Kidney (tissue), 14 donors: ENCODE results near the gene ENKD1. TPM values are rescaled to one million over a fixed set of nuclear protein-coding genes. Genes with fewer than 3 reads are reported as not detected.

Source experiments
- DNase-seq, 5 donors: peaks; one replicate each; pipeline ENCODE4 v3.0.0-alpha.2; 2013 to 2020
- FAIRE-seq: peaks from 2 replicates; lab custom pipeline; 2012; peaks lifted over from hg19 to GRCh38; lab: Jason Lieb, UNC
- H3K27ac ChIP-seq, 2 donors: one replicate each; pipeline ENCODE4 v1.7.0; 2013; ENCODE audit warnings: low read depth in 2 of 2, low read length in 2 of 2, inconsistent platforms in 1 of 2
- H3K27me3 ChIP-seq: one replicate; pipeline ENCODE4 v1.7.1; 2013; ENCODE audit warnings: low read length, inconsistent platforms; ENCODE audit not compliant: control insufficient read depth, insufficient read depth
- H3K36me3 ChIP-seq, 3 donors: one replicate each; pipeline versions ENCODE4 v1.7.0 to v1.7.1; 2013; ENCODE audit warnings: low read length in 3 of 3, control low read depth in 1 of 3, inconsistent platforms in 1 of 3; ENCODE audit not compliant: insufficient read depth in 3 of 3, control insufficient read depth in 2 of 3
- H3K4me1 ChIP-seq, 3 donors: one replicate each; pipeline versions ENCODE4 v1.7.0 to v1.7.1; 2013; ENCODE audit warnings: low read length in 3 of 3, inconsistent platforms in 1 of 3, low read depth in 1 of 3; ENCODE audit not compliant: control insufficient read depth in 2 of 3, insufficient read depth in 2 of 3
- H3K4me3 ChIP-seq, 3 donors: one replicate each; pipeline versions ENCODE4 v1.7.0 to v1.8.1; 2013; ENCODE audit warnings: low read length in 3 of 3, control low read depth in 1 of 3, inconsistent platforms in 1 of 3
- H3K9ac ChIP-seq, 3 donors: one replicate each; pipeline versions ENCODE4 v1.7.0 to v1.7.1; 2013; ENCODE audit warnings: low read length in 3 of 3, control low read depth in 1 of 3, inconsistent platforms in 1 of 3
- H3K9me3 ChIP-seq, 3 donors: one replicate each; pipeline versions ENCODE4 v1.7.0 to v1.7.1; 2013; ENCODE audit warnings: low read length in 3 of 3, control low read depth in 1 of 3, inconsistent platforms in 1 of 3; ENCODE audit not compliant: control insufficient read depth in 2 of 3, insufficient read depth in 1 of 3
- intact Hi-C: fragments of 100-400 bp; cut with DNase I; formaldehyde crosslinking; loops from one replicate; pipeline ENCODE4 v1.11.1; 2022
- polyA plus RNA-seq: library from polyadenylated mRNA; stranded (reverse); fragments of 350-450 nt; fragmentation: Illumina TruSeq; extraction: RNeasy Lipid Tissue Mini Kit (QIAGEN cat#74804); gene quantifications from one replicate; pipeline ENCODE4 v1.2.3, GENCODE V29; 2014; ENCODE audit warnings: low read depth, low replicate concordance; ENCODE audit not compliant: insufficient read depth
- total RNA-seq: library from RNA; stranded (reverse); fragmentation: NEBNext Ultra II Directional; extraction: Animal tissue kit (Norgen Biotek cat#: 25700); gene quantifications from one replicate; pipeline ENCODE4 v1.2.1, GENCODE V29; 2021
- TF ChIP-seq, protein P1 (sequence below): IDR thresholded peaks from 3 replicates; pipeline ENCODE4 v1.5.1; 2012; ENCODE audit warnings: mild to moderate bottlenecking, moderate library complexity, borderline replicate concordance; ENCODE audit not compliant: insufficient read depth; ENCODE audit errors: extremely low read depth
- donor health status: control.
- donor health status: control.
- donor health status: control.
- donor health status: control.
- donor health status: control.
- donor health status: DM: yes; HTN: yes; CAD: no.
- donor health status: Normal renal cell carcinoma (clear cell type).

ENKD1 gene
- total and polyA plus RNA-seq, 2 donors from 2014 or later: 30.2 to 38.3 TPM

DNA sequence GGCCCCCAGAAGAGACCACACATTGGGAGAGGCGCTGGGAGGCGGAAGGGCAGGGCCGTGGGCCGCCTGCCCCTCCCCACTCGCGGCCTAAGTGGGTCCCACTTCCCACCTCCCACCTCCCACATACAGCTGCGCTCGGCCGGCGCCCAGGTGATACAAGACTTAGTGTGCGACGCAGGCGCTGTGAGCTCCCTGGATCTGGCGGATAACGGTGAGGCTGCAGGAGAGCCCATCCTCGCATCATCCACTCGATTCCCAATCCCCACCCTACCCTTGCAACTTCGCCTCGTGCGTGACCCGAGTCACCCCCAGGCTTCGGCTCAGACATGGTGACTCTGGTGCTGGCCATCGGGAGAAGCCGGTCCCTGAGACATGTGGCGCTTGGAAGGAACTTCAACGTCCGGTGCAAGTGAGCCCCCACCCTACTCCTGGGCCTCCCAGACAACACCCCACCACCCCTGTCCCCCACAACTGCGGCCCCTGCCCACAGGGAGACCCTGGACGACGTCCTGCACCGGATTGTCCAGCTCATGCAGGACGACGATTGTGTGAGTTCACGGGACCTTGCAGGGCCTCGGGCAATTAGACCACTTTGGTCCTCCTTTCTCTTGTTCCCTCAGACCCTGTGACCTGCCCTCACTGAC is 17.7 kb downstream of the ENKD1 start:
- no peak overlapping the region for H3K9ac ChIP-seq
- DNase-seq (peak in 1 of 5 donors; percentile 67), FAIRE-seq (no peak)
- peaks cover 0 to 7% (median 4%) of the 10 kb centered on the region in 3 donors for H3K4me1 ChIP-seq
- no peaks in the 10 kb centered on the region for H3K36me3 ChIP-seq
- H3K4me3 ChIP-seq: no peak overlapping the region
- intact Hi-C loops: no loop called here
- TF ChIP-seq, protein P1, sequence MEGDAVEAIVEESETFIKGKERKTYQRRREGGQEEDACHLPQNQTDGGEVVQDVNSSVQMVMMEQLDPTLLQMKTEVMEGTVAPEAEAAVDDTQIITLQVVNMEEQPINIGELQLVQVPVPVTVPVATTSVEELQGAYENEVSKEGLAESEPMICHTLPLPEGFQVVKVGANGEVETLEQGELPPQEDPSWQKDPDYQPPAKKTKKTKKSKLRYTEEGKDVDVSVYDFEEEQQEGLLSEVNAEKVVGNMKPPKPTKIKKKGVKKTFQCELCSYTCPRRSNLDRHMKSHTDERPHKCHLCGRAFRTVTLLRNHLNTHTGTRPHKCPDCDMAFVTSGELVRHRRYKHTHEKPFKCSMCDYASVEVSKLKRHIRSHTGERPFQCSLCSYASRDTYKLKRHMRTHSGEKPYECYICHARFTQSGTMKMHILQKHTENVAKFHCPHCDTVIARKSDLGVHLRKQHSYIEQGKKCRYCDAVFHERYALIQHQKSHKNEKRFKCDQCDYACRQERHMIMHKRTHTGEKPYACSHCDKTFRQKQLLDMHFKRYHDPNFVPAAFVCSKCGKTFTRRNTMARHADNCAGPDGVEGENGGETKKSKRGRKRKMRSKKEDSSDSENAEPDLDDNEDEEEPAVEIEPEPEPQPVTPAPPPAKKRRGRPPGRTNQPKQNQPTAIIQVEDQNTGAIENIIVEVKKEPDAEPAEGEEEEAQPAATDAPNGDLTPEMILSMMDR: no peak
- H3K27ac ChIP-seq: no peak overlapping the region
- H3K9me3 ChIP-seq: no peaks in the 10 kb centered on the region
- H3K27me3 ChIP-seq: peaks cover 22% of the 10 kb centered on the region

DNA sequence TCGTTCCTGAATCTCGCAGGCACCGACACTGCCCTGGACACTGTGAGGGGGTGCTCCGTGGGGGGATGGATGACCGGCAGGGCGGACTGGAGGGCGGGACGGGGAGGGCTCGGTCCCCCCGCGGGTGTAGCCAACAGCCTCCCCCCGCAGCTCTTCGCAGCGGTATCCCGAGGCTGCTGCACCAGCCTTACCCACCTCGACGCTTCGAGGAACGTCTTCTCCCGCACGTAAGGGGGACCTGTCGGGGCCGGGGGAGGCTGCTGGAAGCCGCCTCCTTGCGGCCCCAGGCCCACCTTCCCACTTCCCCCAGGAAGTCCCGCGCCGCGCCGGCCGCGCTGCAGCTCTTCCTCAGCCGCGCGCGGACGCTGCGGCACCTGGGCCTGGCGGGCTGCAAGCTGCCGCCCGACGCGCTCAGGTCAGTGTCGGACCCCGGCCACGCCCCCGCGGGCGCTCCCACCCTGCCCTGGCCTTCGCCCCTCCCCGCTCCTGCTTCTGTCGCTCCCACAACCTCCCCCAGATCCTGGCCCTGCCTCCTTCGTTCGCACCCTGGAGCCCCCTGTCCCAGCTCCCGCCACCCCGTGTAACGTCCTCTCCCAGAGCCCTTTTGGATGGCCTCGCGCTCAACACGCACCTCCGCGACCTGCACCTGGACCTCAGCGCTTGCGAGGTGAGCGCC is 18.3 kb downstream of the ENKD1 start:
- Histone ChIP-seq H3K9ac (no peak overlapping the region), H3K4me3 (no peak overlapping the region), H3K9me3 (no peaks in the 10 kb centered on the region), H3K27me3 (peaks cover 22% of the 10 kb centered on the region), H3K4me1 (peaks cover 0 to 4% (median 4%) of the 10 kb centered on the region in 3 donors), H3K27ac (no peak overlapping the region), H3K36me3 (no peaks in the 10 kb centered on the region)
- intact Hi-C loops: no loop called here
- no peak for FAIRE-seq
- TF ChIP-seq, protein P1: no peak
- peak in 1 of 5 donors; percentile 55 for DNase-seq

DNA sequence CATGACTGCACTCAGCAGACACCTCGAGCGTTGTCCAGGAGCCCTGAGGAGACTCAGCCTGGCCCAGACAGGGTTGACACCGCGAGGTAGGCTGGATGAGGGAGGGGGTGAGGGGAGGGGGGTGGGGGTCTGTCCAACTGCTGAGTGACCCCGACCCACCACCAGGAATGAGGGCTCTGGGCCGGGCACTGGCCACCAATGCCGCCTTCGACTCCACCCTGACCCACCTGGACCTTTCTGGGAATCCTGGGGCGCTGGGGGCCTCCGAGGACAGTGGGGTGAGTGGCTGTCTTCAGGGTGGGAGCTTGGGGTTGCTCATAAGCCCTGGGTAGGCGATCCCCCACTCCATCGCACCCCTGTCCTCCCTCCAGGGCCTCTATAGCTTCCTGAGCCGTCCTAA is 18.9 kb downstream of the ENKD1 start:
- no peak for FAIRE-seq
- DNase-seq: no peak
- Histone ChIP-seq H3K4me3 (no peak overlapping the region), H3K9ac (no peak overlapping the region), H3K9me3 (no peaks in the 10 kb centered on the region), H3K4me1 (peaks cover 0 to 4% (median 3%) of the 10 kb centered on the region in 3 donors), H3K27ac (no peak overlapping the region), H3K36me3 (no peaks in the 10 kb centered on the region), H3K27me3 (peaks cover 22% of the 10 kb centered on the region)
- TF ChIP-seq, protein P1: no peak
- intact Hi-C loops: no loop called here
